H54 (cell line): ENCODE data around the gene BNC2.
"Not testable (repeated sequence)": the region's sequence is repeated elsewhere in the genome, so short reads cannot be mapped to it uniquely, and the experiment has no call there.

Experiments used
- DNase-seq: peaks from one replicate; pipeline ENCODE4 v3.0.0; 2011; ENCODE audit warnings: low spot score, mixed read lengths; ENCODE audit not compliant: insufficient read length
- FAIRE-seq: peaks from 3 replicates; lab custom pipeline; 2011; peaks lifted over from hg19 to GRCh38; lab: Jason Lieb, UNC
- POLR2A ChIP-seq: IDR thresholded peaks from 2 replicates; pipeline ENCODE4 v1.6.1; 2011; ENCODE audit warnings: low read depth, mild to moderate bottlenecking, low read length

Gene BNC2

GRCh38 chr9:16870596-16871335 is at the start of gene BNC2:
Gene BNC2, minus strand, starts transcription at chr9:16870670. Its CDS starts 22 bp downstream, at chr9:16870648.
- no peak for FAIRE-seq
- peak; percentile 42 for DNase-seq

GRCh38 chr9:16918920-16919319 is 48.5 kb upstream of the BNC2 start:
- no peak for TF ChIP-seq POLR2A
- FAIRE-seq = no peak
- no peak for DNase-seq

More at GRCh38 chr9:16870596-16871335, at the start of gene BNC2:
- TF ChIP-seq POLR2A = no peak

- no peak for FAIRE-seq
- no peak for TF ChIP-seq POLR2A
These were observed 44.8 kb upstream of the BNC2 start for GRCh38 chr9:16915126-16915831.

GRCh38 chr9:16912197-16912596 is 41.7 kb upstream of the BNC2 start:
- DNase-seq (no peak), FAIRE-seq (no peak)
- TF ChIP-seq POLR2A = no peak

More at GRCh38 chr9:16915126-16915831, 44.8 kb upstream of the BNC2 start:
- DNase-seq = no peak

- DNase-seq, FAIRE-seq: not testable (repeated sequence)
These were observed 37.7 kb upstream of the BNC2 start for GRCh38 chr9:16908206-16908605.

GRCh38 chr9:16904655-16905054 is 34.2 kb upstream of the BNC2 start:
- DNase-seq (no peak), FAIRE-seq (no peak)
- no peak for TF ChIP-seq POLR2A

- no peak for TF ChIP-seq POLR2A
- peak; percentile 61 for FAIRE-seq
- no peak for DNase-seq
These were observed 31.1 kb upstream of the BNC2 start for GRCh38 chr9:16901590-16901989.

GRCh38 chr9:16899606-16900005 is 29.1 kb upstream of the BNC2 start:
- DNase-seq (no peak), FAIRE-seq (peak; percentile 23)
- no peak for TF ChIP-seq POLR2A

- DNase-seq (no peak), FAIRE-seq (no peak)
- TF ChIP-seq POLR2A = no peak
These were observed 28.0 kb upstream of the BNC2 start for GRCh38 chr9:16898464-16898863.

- DNase-seq = no peak
- no peak for TF ChIP-seq POLR2A
- FAIRE-seq = no peak
These were observed 18.1 kb upstream of the BNC2 start for GRCh38 chr9:16888594-16888993.

- no peak for TF ChIP-seq POLR2A
- FAIRE-seq = no peak
- no peak for DNase-seq
These were observed 15.5 kb upstream of the BNC2 start for GRCh38 chr9:16885931-16886330.

GRCh38 chr9:16884952-16885513 is 14.6 kb upstream of the BNC2 start:
- peak; percentile 99 for FAIRE-seq
- no peak for TF ChIP-seq POLR2A
- no peak for DNase-seq

GRCh38 chr9:16884373-16884772 is 13.9 kb upstream of the BNC2 start:
- TF ChIP-seq POLR2A = no peak
- no peak for DNase-seq
- no peak for FAIRE-seq

- DNase-seq = no peak
- no peak for FAIRE-seq
- TF ChIP-seq POLR2A = no peak
These were observed 13.1 kb upstream of the BNC2 start for GRCh38 chr9:16883586-16883985.

GRCh38 chr9:16882440-16882839 is 12.0 kb upstream of the BNC2 start:
- DNase-seq, FAIRE-seq: not testable (repeated sequence)
